Fibroblast of lung (primary cell): ENCODE measurements around the gene BAZ2A. TPM values are rescaled to one million over a fixed set of nuclear protein-coding genes. Genes with fewer than 3 reads are reported as not detected.

Source experiments
- DNase-seq, 2 donors: peaks; one replicate each; pipeline versions ENCODE4 v3.0.0 to v3.0.0-alpha.2; 2010; ENCODE audit warnings: low read depth in 2 of 2
- H2AFZ ChIP-seq: 2 replicates; pipeline ENCODE4 v1.5.1; 2012; ENCODE audit warnings: low read length, control low read depth, inconsistent platforms
- H3K27ac ChIP-seq: 2 replicates; pipeline ENCODE4 v1.5.1; 2011; ENCODE audit warnings: low read length, control low read depth; ENCODE audit not compliant: insufficient read depth
- H3K27me3 ChIP-seq: 2 replicates; pipeline ENCODE4 v1.5.1; 2011; ENCODE audit warnings: mild to moderate bottlenecking, low read length; ENCODE audit not compliant: control insufficient read depth, insufficient read depth
- H3K36me3 ChIP-seq: 2 replicates; pipeline ENCODE4 v1.5.1; 2011; ENCODE audit warnings: low read length; ENCODE audit not compliant: control insufficient read depth, insufficient read depth
- H3K4me1 ChIP-seq: 2 replicates; pipeline ENCODE4 v1.5.1; 2011; ENCODE audit warnings: low read length; ENCODE audit not compliant: control insufficient read depth, insufficient read depth; ENCODE audit errors: extremely low read depth
- H3K4me2 ChIP-seq: 2 replicates; pipeline ENCODE4 v1.5.1; 2011; ENCODE audit warnings: low read length, control low read depth; ENCODE audit not compliant: insufficient read depth; ENCODE audit errors: extremely low read depth
- H3K4me3 ChIP-seq, 4 experiments: fragments of 200-600 bp in 1 of 4; sonication (generic) in 1 of 4; replicated peaks in 1 of 4; 2 replicates each; pipeline ENCODE4 v1.5.1; 2011 to 2016; ENCODE audit warnings: low read length in 4 of 4, low read depth in 3 of 4, mild to moderate bottlenecking in 3 of 4, control low read depth in 2 of 4, inconsistent platforms in 1 of 4, mixed read lengths in 1 of 4; ENCODE audit not compliant: insufficient read depth in 1 of 4; ENCODE audit errors: control extremely low read depth in 1 of 4
- H3K79me2 ChIP-seq: 2 replicates; pipeline ENCODE4 v1.5.1; 2012; ENCODE audit warnings: mild to moderate bottlenecking, low read length, inconsistent platforms; ENCODE audit not compliant: control insufficient read depth, insufficient read depth
- H3K9ac ChIP-seq: 2 replicates; pipeline ENCODE4 v1.5.1; 2011; ENCODE audit warnings: mild to moderate bottlenecking, low read length, control low read depth; ENCODE audit not compliant: insufficient read depth
- H3K9me3 ChIP-seq: 2 replicates; pipeline ENCODE4 v1.5.1; 2012; ENCODE audit warnings: low read depth, low read length; ENCODE audit not compliant: control insufficient read depth, insufficient read depth
- H4K20me1 ChIP-seq: 2 replicates; pipeline ENCODE4 v1.5.1; 2011; ENCODE audit warnings: low read length; ENCODE audit not compliant: control insufficient read depth, insufficient read depth; ENCODE audit errors: extremely low read depth
- EZH2 ChIP-seq: IDR thresholded peaks from 2 replicates; pipeline ENCODE4 v1.5.1; 2012; ENCODE audit warnings: low read length, control low read depth, mild to moderate bottlenecking; ENCODE audit errors: missing control alignments
- polyA plus RNA-seq, 2 donors: library from polyadenylated mRNA; depleted of rRNA in 1 of 2; stranded (reverse) in 1 of 2; unstranded in 1 of 2; fragments of >200 nt; gene quantifications; 2 replicates each; pipeline ENCODE4 v1.2.1, GENCODE V29; 2011 to 2012; ENCODE audit warnings: missing spikeins in 1 of 2
- total RNA-seq: library from RNA; depleted of rRNA; stranded (reverse); fragments of >200 nt; gene quantifications from 2 replicates; pipeline ENCODE4 v1.2.1, GENCODE V29; 2014
- TF ChIP-seq, protein P1 (sequence below), 2 donors: IDR thresholded peaks in 1 of 2; conservative IDR thresholded peaks in 1 of 2; 1 replicate in 1 of 2; 2 replicates in 1 of 2; pipeline ENCODE4 v1.5.1; 2011 to 2012; ENCODE audit warnings: low read length in 2 of 2, control low read depth in 1 of 2, inconsistent platforms in 1 of 2, low read depth in 1 of 2, mild to moderate bottlenecking in 1 of 2

Gene BAZ2A
- total and polyA plus RNA-seq, 2 donors (not counting 1 experiment from before 2014, with no cell fraction given) = 32.0 to 39.9 TPM

DNA sequence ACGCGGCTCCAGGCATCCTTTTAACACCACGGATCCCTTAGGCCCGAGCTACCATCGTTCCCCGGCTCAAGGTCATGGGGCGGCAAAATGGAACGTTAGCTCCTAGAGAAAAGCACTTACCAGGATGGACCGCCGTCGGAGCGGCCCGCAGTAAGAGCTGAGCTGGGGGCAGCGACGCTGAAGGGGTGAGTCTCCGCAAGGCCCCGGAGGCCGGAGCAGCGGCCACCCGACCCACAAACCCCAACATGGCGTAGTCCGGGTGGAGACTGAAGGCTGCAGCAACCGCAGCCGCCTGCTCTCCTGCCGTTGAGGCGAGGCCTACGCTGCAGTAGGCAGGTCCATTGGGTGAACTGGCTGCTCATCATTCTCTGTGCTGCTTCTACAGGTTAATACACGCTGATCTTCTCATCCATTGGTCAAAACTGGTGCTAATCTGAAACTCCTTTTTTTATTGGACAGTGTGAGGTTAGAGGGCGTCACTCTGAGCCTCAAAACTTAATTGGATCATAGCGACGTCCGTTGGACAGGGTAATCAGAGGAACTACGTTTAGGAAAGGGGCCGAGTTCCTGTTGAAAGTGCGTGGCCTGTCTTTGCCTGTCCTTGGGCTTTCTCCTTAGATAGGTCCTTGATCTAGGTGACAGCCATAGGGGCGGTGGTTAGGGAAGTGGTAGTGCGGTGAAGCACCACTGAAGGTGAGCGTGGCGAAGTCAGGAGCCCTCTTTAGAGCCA, 15.8 kb upstream of the BAZ2A start, which contains the start of gene ATP5F1B:
Gene ATP5F1B, minus strand, starts transcription at position 268 of the 730 bp plus-strand sequence. Its CDS starts 21 bp downstream, at position 247.
- peak within 1 kb of the TSS; percentile 88 for H3K27ac ChIP-seq
- peaks cover 4% of the 10 kb centered on the region for H3K36me3 ChIP-seq
- peak within 1 kb of the TSS; percentile 99 for H3K4me2 ChIP-seq
- peaks cover 7% of the 10 kb centered on the region for H3K4me1 ChIP-seq
- H4K20me1 ChIP-seq = peaks cover 5% of the 10 kb centered on the region
- H3K27me3 ChIP-seq = no peaks in the 10 kb centered on the region
- peak within 1 kb of the TSS; percentile 80 to 99 (median 92) for H3K4me3 ChIP-seq
- H3K79me2 ChIP-seq = peaks cover 39% of the 10 kb centered on the region
- TF ChIP-seq, protein P1, sequence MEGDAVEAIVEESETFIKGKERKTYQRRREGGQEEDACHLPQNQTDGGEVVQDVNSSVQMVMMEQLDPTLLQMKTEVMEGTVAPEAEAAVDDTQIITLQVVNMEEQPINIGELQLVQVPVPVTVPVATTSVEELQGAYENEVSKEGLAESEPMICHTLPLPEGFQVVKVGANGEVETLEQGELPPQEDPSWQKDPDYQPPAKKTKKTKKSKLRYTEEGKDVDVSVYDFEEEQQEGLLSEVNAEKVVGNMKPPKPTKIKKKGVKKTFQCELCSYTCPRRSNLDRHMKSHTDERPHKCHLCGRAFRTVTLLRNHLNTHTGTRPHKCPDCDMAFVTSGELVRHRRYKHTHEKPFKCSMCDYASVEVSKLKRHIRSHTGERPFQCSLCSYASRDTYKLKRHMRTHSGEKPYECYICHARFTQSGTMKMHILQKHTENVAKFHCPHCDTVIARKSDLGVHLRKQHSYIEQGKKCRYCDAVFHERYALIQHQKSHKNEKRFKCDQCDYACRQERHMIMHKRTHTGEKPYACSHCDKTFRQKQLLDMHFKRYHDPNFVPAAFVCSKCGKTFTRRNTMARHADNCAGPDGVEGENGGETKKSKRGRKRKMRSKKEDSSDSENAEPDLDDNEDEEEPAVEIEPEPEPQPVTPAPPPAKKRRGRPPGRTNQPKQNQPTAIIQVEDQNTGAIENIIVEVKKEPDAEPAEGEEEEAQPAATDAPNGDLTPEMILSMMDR (conservative IDR thresholded peaks at IDR 0.05 in 1 of 2, IDR thresholded peaks at IDR 0.05 in 1 of 2; ENCODE audit: low read depth in 1 of 2, low read length in 2 of 2) = no peak
- no peak for TF ChIP-seq EZH2
- H3K9me3 ChIP-seq = no peaks in the 10 kb centered on the region
- H3K9ac ChIP-seq = peak within 1 kb of the TSS; percentile 84
- DNase-seq = peak; percentile 100
- peak within 1 kb of the TSS; percentile 83 for H2AFZ ChIP-seq

DNA sequence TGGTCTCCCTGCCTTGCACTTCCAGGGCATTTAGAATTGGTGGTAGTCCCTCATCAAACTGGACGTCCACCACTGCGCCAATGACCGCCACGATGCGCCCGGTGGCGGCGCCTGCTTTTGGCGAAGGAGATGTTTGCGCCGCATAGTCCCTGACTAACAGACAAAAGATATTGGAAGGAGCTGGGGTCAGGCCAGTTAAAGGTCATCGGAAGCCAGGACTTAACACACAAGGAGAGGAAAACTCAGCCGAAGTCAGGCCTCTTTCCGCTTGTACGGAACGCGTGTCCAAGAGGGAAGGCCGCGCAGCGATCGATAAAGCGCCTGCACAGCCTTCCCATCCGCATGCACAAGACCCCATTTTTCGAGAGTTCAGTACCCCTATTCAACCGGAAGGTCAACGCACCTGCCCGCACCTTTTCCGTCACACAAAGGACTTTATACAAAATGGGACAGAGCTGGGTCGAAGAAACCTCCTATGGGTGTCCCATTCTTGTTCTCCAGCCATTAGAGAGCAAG, 15.1 kb upstream of the BAZ2A start:
- H3K36me3 ChIP-seq = peaks cover 4% of the 10 kb centered on the region
- no peaks in the 10 kb centered on the region for H3K27me3 ChIP-seq
- H3K4me2 ChIP-seq = peak overlapping the region; percentile 99
- no peak for TF ChIP-seq EZH2
- TF ChIP-seq, protein P1 (conservative IDR thresholded peaks at IDR 0.05 in 1 of 2, IDR thresholded peaks at IDR 0.05 in 1 of 2; ENCODE audit: low read depth in 1 of 2, low read length in 2 of 2) = no peak
- peak overlapping the region; percentile 84 for H3K9ac ChIP-seq
- no peaks in the 10 kb centered on the region for H3K9me3 ChIP-seq
- H3K27ac ChIP-seq = peak overlapping the region; percentile 88
- peak overlapping the region; percentile 80 to 99 (median 92) for H3K4me3 ChIP-seq
- peak in 1 of 2 donors; percentile 26 for DNase-seq
- peaks cover 5% of the 10 kb centered on the region for H4K20me1 ChIP-seq
- H3K79me2 ChIP-seq = peaks cover 39% of the 10 kb centered on the region
- no peak overlapping the region for H2AFZ ChIP-seq
- H3K4me1 ChIP-seq = peaks cover 7% of the 10 kb centered on the region

DNA sequence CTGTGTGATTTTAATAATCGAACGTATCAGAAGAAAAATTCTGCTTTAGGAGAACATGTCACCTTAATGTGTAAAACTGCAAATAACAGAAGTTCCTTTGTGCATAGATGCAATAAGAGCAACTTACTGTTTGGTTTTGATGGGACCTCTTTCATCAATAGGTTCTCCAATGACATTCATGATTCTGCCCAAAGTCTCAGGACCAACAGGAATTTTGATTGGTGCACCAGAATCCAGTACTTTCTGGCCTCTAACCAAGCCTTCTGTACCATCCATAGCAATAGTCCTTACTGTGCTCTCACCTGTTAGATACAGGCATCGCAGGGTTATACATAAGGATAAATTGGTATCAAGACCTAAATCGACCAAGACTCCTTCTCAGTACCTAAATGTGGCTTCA, 14.5 kb upstream of the BAZ2A start:
- peaks cover 5% of the 10 kb centered on the region for H4K20me1 ChIP-seq
- peak overlapping the region; percentile 88 for H3K27ac ChIP-seq
- H3K9ac ChIP-seq = peak overlapping the region; percentile 84
- H3K4me1 ChIP-seq = peaks cover 7% of the 10 kb centered on the region
- no peak overlapping the region for H2AFZ ChIP-seq
- H3K4me2 ChIP-seq = peak overlapping the region; percentile 99
- H3K36me3 ChIP-seq = peaks cover 6% of the 10 kb centered on the region
- no peaks in the 10 kb centered on the region for H3K9me3 ChIP-seq
- TF ChIP-seq, protein P1 (conservative IDR thresholded peaks at IDR 0.05 in 1 of 2, IDR thresholded peaks at IDR 0.05 in 1 of 2; ENCODE audit: low read depth in 1 of 2, low read length in 2 of 2) = no peak
- TF ChIP-seq EZH2 = no peak
- peak in 1 of 2 donors; percentile 29 for DNase-seq
- H3K79me2 ChIP-seq = peaks cover 41% of the 10 kb centered on the region
- H3K4me3 ChIP-seq = peak overlapping the region; percentile 80 to 99 (median 92)
- H3K27me3 ChIP-seq = no peaks in the 10 kb centered on the region
